CD4-positive, alpha-beta T cell treated with Interleukin-1 beta for 1 hour (primary cell): ENCODE data around the gene OR6C1.
"Not testable (repeated sequence)": the region's sequence is repeated elsewhere in the genome, so short reads cannot be mapped to it uniquely, and the experiment has no call there.

ENCODE experiments used
- DNase-seq, 2 donors: peaks; one replicate each; pipeline ENCODE4 v3.0.0-alpha.2; 2020 to 2022

OR6C1 gene

GRCh38 chr12:55314043-55314442, at the start of gene OR6C1:
OR6C1 (plus strand) TSS chr12:55314343; CDS start chr12:55320600, 6,257 bp downstream.
- DNase-seq = no peak

GRCh38 chr12:55280991-55281390, 33.2 kb upstream of the OR6C1 start:
- DNase-seq = no peak

- DNase-seq = no peak
Observed at GRCh38 chr12:55289999-55290398, 24.1 kb upstream of the OR6C1 start.

- DNase-seq = no peak
Observed at GRCh38 chr12:55296469-55296868, 17.7 kb upstream of the OR6C1 start, which contains the start of gene OR6C6. OR6C6 (minus strand) TSS chr12:55296569; CDS start chr12:55295232, 1,337 bp downstream.

GRCh38 chr12:55320201-55320600, 6.1 kb downstream of the OR6C1 start:
- DNase-seq = no peak

GRCh38 chr12:55325801-55326200, 11.7 kb downstream of the OR6C1 start:
- DNase-seq = not testable (repeated sequence)

- no peak for DNase-seq
Observed at GRCh38 chr12:55330446-55330845, 16.3 kb downstream of the OR6C1 start, which contains the start of gene OR6C3. OR6C3 (plus strand) TSS chr12:55330746; CDS start chr12:55331701, 955 bp downstream.

GRCh38 chr12:55336002-55336401, 21.9 kb downstream of the OR6C1 start:
- DNase-seq = no peak

GRCh38 chr12:55355338-55355737, 41.2 kb downstream of the OR6C1 start:
- DNase-seq = not testable (repeated sequence)

- no peak for DNase-seq
Observed at GRCh38 chr12:55362675-55363074, 48.5 kb downstream of the OR6C1 start, which contains the start of gene OR6C75. OR6C75 (plus strand) TSS chr12:55362975; CDS start chr12:55365111, 2,136 bp downstream.

- no peak for DNase-seq
Observed at GRCh38 chr12:55365086-55365485, 50.9 kb downstream of the OR6C1 start.
